ENCODE measurements around the gene PSMA8. TPM values are rescaled to one million over a fixed set of nuclear protein-coding genes. Genes with fewer than 3 reads are reported as not detected.

The PSMA8 gene
- total and polyA plus RNA-seq, 4 donors = 0.14 TPM; not detected in 3

GRCh38 chr18:26215247-26215970, 81.7 kb downstream of the PSMA8 start:
- no peak overlapping the region for H3K27ac ChIP-seq (ENCODE audit: low read depth in 1 of 2, low read length in 2 of 2)
- H3K36me3 ChIP-seq (ENCODE audit: control insufficient read depth in 4 of 4, insufficient read depth in 3 of 4, low read depth in 1 of 4, low read length in 3 of 4) = no peaks in the 10 kb centered on the region
- H3K9me3 ChIP-seq (ENCODE audit: control insufficient read depth in 4 of 4, low read length in 3 of 4) = no peaks in the 10 kb centered on the region
- 53% methylated on average over 7 of the region's 7 CpGs for WGBS
- peaks cover 0 to 4% (median 0%) of the 10 kb centered on the region in 4 donors for H3K27me3 ChIP-seq (ENCODE audit: control insufficient read depth in 4 of 4, insufficient read depth in 4 of 4, low read length in 3 of 4)
- no peak overlapping the region for H3K4me3 ChIP-seq (ENCODE audit: low read depth in 1 of 3, low read length in 3 of 3)
- no peak overlapping the region for H3K9ac ChIP-seq (ENCODE audit: low read depth in 1 of 2, low read length in 2 of 2)
- TF ChIP-seq YY1 (IDR thresholded peaks at IDR 0.05) (no peak), EGR1 (IDR thresholded peaks at IDR 0.05; ENCODE audit: low read depth in 2 of 2) (no peak), RXRA (IDR thresholded peaks at IDR 0.05) (no peak), TAF1 (conservative IDR thresholded peaks at IDR 0.05) (no peak), SP1 (IDR thresholded peaks at IDR 0.05) (no peak), RAD21 (IDR thresholded peaks at IDR 0.05) (no peak)
- TF ChIP-seq, protein P1, sequence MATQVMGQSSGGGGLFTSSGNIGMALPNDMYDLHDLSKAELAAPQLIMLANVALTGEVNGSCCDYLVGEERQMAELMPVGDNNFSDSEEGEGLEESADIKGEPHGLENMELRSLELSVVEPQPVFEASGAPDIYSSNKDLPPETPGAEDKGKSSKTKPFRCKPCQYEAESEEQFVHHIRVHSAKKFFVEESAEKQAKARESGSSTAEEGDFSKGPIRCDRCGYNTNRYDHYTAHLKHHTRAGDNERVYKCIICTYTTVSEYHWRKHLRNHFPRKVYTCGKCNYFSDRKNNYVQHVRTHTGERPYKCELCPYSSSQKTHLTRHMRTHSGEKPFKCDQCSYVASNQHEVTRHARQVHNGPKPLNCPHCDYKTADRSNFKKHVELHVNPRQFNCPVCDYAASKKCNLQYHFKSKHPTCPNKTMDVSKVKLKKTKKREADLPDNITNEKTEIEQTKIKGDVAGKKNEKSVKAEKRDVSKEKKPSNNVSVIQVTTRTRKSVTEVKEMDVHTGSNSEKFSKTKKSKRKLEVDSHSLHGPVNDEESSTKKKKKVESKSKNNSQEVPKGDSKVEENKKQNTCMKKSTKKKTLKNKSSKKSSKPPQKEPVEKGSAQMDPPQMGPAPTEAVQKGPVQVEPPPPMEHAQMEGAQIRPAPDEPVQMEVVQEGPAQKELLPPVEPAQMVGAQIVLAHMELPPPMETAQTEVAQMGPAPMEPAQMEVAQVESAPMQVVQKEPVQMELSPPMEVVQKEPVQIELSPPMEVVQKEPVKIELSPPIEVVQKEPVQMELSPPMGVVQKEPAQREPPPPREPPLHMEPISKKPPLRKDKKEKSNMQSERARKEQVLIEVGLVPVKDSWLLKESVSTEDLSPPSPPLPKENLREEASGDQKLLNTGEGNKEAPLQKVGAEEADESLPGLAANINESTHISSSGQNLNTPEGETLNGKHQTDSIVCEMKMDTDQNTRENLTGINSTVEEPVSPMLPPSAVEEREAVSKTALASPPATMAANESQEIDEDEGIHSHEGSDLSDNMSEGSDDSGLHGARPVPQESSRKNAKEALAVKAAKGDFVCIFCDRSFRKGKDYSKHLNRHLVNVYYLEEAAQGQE (IDR thresholded peaks at IDR 0.05) = no peak
- DNase-seq (ENCODE audit: low spot score) = no peak
- no peaks in the 10 kb centered on the region for H3K4me1 ChIP-seq (ENCODE audit: control insufficient read depth in 4 of 4, insufficient read depth in 4 of 4, low read length in 3 of 4)

DNA sequence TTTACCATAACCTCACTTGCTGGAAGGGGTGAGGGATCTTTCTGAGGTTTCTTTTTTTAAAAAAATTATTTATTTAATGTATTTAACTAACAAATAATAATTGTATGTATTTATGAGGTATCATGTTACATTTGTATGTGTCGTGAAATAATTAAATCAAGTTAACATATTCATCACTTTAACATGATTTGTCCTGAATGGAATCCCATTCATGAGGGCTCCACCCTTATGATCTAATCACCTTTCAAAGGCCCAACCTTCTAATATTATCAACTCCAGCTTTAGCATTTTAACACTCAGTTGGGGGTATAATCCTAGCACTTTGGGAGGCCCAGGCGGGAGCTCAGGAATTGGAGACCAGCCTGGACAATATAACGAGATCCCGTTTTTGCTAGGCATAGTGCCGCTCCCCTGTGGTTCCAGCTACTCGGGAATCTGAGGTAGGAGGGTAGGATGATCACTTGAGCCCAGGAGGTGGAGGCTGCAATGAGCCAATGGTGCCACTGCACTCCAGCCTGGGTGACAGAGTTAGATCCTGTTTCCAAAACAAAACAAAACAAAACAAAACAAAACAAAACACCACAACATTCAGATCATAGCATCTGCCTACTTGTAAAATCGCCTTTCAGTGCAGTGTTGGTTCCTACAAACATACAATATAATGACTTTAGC, 91.5 kb downstream of the PSMA8 start:
- H3K4me1 ChIP-seq (ENCODE audit: control insufficient read depth in 4 of 4, insufficient read depth in 4 of 4, low read length in 3 of 4) = peaks cover 0 to 15% (median 6%) of the 10 kb centered on the region in 4 donors
- no peaks in the 10 kb centered on the region for H3K36me3 ChIP-seq (ENCODE audit: control insufficient read depth in 4 of 4, insufficient read depth in 3 of 4, low read depth in 1 of 4, low read length in 3 of 4)
- H3K4me3 ChIP-seq (ENCODE audit: low read depth in 1 of 3, low read length in 3 of 3) = no peak overlapping the region
- peaks cover 0 to 4% (median 2%) of the 10 kb centered on the region in 4 donors for H3K27me3 ChIP-seq (ENCODE audit: control insufficient read depth in 4 of 4, insufficient read depth in 4 of 4, low read length in 3 of 4)
- 74% methylated on average over 7 of the region's 7 CpGs for WGBS
- DNase-seq (ENCODE audit: low spot score) = no peak
- no peak for TF ChIP-seq RXRA (IDR thresholded peaks at IDR 0.05)
- TF ChIP-seq, protein P2, sequence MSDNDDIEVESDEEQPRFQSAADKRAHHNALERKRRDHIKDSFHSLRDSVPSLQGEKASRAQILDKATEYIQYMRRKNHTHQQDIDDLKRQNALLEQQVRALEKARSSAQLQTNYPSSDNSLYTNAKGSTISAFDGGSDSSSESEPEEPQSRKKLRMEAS (IDR thresholded peaks at IDR 0.05) = no peak
- TF ChIP-seq, protein P1 (IDR thresholded peaks at IDR 0.05) = no peak
- no peak for TF ChIP-seq TAF1 (conservative IDR thresholded peaks at IDR 0.05)
- TF ChIP-seq YY1 (IDR thresholded peaks at IDR 0.05) = no peak
- no peak for TF ChIP-seq NR2F2 (IDR thresholded peaks at IDR 0.05)
- TF ChIP-seq RAD21 (IDR thresholded peaks at IDR 0.05) = no peak
- no peak overlapping the region for H3K27ac ChIP-seq (ENCODE audit: low read depth in 1 of 2, low read length in 2 of 2)
- H3K9me3 ChIP-seq (ENCODE audit: control insufficient read depth in 4 of 4, low read length in 3 of 4) = no peaks in the 10 kb centered on the region
- no peak overlapping the region for H3K9ac ChIP-seq (ENCODE audit: low read depth in 1 of 2, low read length in 2 of 2)

All from liver (tissue), 9 donors.